GM18868 (cell line): ENCODE measurements around the gene MTRF1.
"Not testable (repeated sequence)": the region's sequence is repeated elsewhere in the genome, so short reads cannot be mapped to it uniquely, and the experiment has no call there.

Experiments
- ATAC-seq: cut with Tn5 transposase; IDR thresholded peaks from one replicate; pipeline ENCODE4 v1.9.1; 2021; ENCODE audit warnings: mild to moderate bottlenecking, moderate library complexity; ENCODE audit not compliant: unreplicated experiment

MTRF1 gene

GRCh38 chr13:41186481-41186880, 76.9 kb downstream of the MTRF1 start:
- ATAC-seq, result no peak

GRCh38 chr13:41182231-41182630, 81.1 kb downstream of the MTRF1 start:
- ATAC-seq, result no peak

DNA sequence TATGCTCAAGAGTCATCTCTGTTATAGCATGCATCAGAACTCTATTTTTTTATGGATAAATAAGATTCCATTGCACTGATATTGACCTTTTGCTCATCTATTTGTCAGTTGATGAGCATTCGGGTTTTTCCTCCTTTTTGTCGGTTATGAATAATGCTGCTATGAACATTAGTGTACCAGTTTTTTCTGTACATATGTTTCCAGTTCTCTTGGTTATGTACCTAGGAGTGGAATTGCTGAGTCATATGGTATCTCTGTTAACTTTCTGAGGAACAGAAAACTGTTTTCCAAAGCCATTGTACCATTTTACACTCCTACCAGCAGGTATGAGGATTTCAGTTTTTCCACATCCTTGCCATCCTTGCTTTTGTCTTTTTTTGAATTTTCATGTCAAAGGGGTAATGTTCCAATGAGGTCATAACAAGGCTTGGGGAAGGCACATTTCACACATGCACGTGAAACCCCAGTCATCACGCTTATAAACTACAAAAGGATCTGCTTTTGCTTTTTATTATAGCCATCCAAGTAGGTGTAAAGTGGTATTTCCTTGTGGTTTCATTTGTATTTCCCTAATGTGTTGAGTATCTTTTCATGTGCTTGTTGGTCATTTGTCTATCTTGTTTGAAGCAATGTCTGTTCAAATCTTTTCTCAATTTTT, 83.7 kb downstream of the MTRF1 start:
- no peak for ATAC-seq

- no peak for ATAC-seq
These were observed 85.3 kb downstream of the MTRF1 start for GRCh38 chr13:41178040-41178439.

DNA sequence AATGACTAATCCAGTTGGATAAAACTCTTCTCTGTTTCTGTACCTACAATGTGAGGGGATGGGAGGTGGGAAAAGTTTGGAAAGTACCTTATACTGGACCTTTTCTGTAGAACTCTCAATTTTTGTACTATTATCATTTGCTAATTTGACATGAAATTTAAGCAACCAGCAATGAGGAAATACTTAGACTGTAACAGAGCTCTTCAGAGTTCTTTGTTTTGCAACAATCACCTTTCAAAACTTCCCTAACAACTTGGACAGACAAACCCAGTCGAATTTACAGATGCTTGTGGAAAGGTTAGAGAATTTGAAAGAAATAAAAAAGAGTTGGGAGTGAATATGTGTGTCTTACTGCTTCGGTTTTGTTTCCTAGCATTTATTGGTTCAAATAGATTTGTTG, 85.8 kb downstream of the MTRF1 start:
- no peak for ATAC-seq

DNA sequence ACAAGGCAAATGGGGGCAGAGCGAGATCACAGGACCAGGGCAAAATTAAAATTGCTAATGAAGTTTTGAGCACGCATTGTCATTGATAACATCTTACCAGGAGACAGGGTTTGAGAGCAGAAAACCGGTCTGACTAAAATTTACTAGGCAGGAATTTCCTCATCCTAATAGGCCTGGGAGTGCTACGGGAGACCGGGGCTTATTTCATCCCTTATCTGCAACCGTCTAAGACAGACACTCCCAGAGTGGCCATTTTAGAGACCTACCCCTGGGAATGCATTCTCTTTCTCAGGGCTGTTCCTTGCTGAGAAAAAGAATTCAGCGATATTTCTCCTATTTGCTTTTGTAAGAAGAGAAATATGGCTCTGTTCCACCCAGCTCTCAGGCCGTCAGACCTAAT, 87.8 kb downstream of the MTRF1 start:
- ATAC-seq, result not testable (repeated sequence)
